GM12801 (cell line): ENCODE data around the gene CLDN15.

ENCODE experiments used
- TF ChIP-seq, protein P1 (sequence below): IDR thresholded peaks from one replicate; pipeline ENCODE4 v1.5.1; 2011; ENCODE audit warnings: control low read depth; ENCODE audit not compliant: insufficient read length; ENCODE audit errors: extremely low read depth

The CLDN15 gene

DNA sequence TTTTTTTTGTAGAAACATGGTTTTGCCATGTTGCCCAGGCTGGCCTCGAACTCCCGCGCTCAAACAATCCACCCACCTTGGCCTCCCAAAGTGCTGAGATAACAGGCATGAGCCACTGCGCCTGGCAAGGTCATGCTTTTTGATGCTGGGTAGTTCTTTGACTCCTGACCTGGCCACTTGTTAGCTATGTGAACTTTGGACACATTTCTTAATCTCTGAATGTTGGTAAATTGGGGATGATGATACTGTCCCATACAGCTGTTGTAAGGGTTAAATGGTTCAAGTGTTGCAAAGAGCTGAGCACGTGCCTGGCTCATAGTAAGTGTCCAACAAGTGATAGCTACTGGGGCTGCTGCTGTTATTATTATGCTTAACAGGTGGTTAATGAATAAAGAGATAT, 17.3 kb downstream of the CLDN15 start:
- TF ChIP-seq, protein P1, sequence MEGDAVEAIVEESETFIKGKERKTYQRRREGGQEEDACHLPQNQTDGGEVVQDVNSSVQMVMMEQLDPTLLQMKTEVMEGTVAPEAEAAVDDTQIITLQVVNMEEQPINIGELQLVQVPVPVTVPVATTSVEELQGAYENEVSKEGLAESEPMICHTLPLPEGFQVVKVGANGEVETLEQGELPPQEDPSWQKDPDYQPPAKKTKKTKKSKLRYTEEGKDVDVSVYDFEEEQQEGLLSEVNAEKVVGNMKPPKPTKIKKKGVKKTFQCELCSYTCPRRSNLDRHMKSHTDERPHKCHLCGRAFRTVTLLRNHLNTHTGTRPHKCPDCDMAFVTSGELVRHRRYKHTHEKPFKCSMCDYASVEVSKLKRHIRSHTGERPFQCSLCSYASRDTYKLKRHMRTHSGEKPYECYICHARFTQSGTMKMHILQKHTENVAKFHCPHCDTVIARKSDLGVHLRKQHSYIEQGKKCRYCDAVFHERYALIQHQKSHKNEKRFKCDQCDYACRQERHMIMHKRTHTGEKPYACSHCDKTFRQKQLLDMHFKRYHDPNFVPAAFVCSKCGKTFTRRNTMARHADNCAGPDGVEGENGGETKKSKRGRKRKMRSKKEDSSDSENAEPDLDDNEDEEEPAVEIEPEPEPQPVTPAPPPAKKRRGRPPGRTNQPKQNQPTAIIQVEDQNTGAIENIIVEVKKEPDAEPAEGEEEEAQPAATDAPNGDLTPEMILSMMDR = no peak

DNA sequence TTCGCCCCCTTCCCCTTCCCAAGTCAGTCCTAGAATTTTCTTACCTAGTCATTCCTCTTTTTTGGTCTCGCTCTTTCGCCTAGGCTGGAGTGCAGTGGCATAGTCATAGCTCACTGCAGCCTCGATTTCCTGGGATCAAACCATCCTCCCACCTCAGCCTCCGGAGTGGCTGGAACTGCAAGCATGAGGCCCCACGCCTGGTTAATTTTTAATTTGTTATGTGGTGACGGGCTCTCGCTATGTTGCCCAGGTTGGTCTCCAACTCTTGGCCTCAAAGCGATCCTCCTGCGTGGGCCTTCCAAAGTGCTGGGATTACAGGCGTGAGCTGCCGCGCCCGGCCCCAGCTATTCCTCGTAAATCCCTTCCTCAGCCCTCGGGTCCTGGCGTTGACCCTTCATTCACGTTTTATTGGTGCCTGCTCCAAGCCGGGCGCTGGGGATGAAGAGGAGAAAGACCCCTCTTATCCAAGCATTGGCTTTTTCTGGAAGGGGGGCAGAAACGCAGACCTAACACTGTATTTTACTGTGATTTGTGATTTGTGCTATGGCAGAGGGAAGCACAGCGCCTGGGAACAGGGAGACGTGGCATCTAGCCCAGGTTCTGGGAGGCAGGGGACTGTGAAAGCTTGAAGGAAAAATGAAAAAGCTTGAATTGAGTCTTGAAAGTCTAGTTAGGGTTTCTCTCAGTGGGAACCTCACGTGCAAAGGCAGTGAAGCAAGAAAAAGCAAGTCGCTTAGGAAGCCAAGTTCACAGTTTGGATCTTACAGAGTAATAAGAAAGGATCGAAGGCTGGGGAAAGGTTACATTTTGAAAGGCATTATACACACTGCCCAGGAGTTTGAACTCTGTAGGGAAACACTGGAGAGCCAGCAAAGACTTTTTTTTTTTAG, 19.1 kb downstream of the CLDN15 start:
- TF ChIP-seq, protein P1 = no peak

DNA sequence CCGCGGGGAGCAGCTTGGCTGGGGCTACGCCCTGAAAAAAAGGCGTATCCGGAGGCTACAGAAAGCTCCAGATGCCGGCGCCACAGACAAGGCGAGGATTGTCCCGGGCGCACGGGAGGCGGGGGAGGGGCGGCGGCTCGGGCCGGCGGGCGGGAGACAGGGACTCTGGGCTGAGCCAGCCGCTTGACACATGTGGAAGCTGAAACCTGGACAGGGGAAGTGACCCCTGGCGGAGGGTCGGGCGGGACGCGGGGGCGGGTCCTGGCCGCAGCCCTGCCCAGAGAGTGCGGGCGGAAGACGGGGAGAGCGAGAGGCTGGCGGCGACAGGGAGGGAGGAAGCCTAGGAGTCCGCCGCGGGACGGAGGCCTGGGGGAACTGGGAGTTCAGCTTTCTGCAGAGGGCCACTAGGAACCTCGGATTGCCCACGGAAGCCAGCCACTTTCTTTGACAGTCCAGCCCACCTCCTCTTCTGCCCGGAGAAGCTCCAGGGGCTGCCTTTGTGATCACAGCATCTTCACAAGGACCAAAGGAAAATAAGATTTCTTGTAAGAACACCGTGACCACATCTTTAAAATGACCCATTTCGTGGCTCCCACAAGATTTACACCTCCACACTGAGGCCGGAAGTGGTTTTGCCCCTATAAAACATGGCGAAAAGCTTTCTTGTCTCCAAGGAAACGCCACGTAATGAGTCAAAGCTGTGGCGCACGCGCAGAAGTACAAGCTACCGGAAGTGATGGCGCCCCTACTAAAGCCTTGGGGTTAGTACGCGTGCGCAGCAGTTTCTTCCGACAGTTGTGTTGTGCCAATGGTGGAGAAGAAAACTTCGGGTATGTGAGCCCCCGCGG, 20.0 kb downstream of the CLDN15 start, which contains the start of the genes PLOD3 and ZNHIT1:
PLOD3 (minus strand) TSS at position 194 of the 848 bp plus-strand sequence. CDS start 307 bp downstream, outside the sequence.
ZNHIT1 (plus strand) TSS at position 778 of the 848 bp plus-strand sequence; CDS start at position 809, 31 bp downstream.
- TF ChIP-seq, protein P1 = no peak

DNA sequence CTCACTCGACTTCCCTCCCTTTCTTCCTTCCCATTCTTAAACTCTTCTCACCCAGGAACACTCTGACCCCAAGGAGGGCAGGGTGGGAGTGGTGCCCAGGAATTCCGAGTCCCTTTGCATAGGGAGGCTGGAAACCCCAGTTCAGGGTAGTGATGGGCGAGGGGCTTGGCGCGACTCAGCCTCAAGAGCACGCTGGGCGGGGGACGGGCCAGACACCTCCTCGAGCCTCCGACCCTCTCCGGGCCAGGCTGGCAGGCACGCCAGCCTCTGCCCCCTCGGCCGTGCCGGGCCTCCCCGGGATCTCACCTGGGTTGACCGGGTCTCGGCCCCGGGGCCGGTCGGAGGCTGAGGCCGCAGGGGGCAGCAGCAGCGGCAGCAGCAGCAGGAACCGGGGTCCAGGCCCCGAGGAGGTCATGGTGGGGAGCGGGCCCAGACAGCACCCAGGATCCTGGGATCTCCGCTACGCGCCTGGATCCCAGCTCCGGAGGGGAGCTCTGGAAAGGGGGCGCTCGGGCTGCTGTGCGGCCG, 20.7 kb downstream of the CLDN15 start:
- TF ChIP-seq, protein P1 = no peak

DNA sequence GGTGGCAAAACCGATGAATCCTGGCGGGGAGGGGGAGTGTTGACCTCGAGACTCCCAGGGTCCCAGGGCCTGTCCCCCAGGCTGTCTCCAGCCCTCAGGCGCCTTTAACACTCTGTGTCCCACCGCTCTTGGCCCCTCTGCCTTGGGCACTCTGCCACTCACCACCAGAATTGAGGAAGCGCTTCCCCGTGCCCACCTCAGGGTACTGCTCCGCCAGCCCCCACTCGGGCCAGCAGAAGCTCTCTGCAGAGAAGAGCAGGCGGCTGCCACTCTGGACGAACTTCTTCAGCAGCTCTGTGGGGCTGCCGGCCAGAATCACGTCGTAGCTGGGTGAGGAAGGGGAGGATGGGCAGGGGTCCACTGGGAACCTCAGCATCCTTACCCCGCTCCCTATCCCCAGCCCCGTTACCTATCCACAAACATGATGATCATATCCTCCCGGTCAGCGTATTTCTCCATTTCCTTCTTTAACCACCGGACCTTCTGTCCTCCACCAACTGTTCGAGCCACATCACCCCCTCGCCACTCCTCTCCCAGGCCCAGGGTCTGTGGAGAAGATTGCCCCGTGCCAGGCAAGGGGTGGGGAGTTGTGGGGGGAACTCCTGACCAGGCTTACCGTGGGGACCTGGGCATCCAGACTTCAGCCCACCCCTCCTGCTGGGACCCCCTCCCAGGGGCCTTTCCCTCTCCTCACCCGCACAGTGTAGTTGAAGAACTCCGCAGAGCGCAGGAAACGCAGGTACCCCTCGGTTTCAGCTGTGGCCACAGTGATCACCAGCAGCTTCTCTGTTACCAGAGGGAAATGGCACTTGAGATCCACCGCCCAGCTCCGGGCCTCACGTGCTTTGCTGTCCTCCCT, 21.4 kb downstream of the CLDN15 start:
- TF ChIP-seq, protein P1 = no peak

DNA sequence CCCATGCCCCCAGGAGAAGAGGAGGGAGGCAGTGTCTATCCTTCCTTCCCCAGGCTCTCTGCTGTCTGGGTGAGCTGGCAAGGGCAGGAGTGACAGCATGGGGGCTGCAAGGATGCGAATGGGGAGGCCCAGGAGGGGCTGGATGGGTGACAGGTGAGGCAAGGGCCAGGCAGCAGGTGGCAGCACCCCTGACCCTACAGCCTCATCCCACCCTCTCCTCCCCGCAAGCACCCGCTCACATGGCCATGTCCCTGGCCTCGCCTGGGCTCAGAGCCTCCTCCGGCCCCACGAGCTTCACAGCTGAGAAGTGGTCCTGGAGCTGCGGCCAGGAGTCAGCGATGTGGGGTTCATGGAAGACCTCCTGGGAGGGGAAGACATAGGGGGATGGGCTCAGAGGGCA, 25.6 kb downstream of the CLDN15 start:
- TF ChIP-seq, protein P1 = no peak
